ENCODE measurements around the gene PLCZ1.

Gene PLCZ1

GRCh38 chr12:18634382-18634781 is 103.4 kb downstream of the PLCZ1 start:
- no peak for TF ChIP-seq CTCF (IDR thresholded peaks at IDR 0.05; ENCODE audit: borderline replicate concordance, insufficient read depth, low read depth, low read length)
- H3K4me3 ChIP-seq (ENCODE audit: low read depth, low read length) = no peak overlapping the region
